Activated T-cell treated with anti-CD3 and anti-CD28 coated beads for 48 hours (primary cell): Measurements from ENCODE around the gene CHAT.

Experiments
- DNase-seq: peaks from one replicate; pipeline ENCODE4 v3.0.0-alpha.2; 2020; ENCODE audit warnings: low read depth

The CHAT gene

DNA sequence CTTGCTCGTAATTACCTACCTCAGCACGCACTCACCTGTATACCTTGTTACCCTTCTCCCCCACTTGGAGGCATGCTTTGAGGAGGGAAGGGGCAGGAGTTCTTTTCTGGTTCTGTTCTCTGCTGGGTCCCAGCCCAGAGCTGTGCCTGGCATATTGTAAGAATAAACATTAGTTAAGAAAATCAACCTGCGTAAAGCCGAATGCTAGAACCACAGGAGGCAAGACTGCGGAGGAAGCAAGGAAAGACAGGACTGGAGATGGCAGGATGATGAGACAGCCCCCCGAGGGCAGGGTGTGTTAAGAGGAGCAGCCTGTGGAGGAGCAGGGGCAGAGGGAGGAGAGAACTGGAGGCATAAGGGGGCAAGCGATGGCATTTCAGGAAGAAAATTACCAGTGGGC is 75.1 kb downstream of the CHAT start:
- DNase-seq, result no peak

- DNase-seq, result no peak
Measured at GRCh38 chr10:49689882-49690510, 76.2 kb downstream of the CHAT start.

GRCh38 chr10:49690698-49691356 is 77.0 kb downstream of the CHAT start:
- DNase-seq, result no peak

GRCh38 chr10:49691588-49691987 is 77.8 kb downstream of the CHAT start:
- DNase-seq, result no peak

DNA sequence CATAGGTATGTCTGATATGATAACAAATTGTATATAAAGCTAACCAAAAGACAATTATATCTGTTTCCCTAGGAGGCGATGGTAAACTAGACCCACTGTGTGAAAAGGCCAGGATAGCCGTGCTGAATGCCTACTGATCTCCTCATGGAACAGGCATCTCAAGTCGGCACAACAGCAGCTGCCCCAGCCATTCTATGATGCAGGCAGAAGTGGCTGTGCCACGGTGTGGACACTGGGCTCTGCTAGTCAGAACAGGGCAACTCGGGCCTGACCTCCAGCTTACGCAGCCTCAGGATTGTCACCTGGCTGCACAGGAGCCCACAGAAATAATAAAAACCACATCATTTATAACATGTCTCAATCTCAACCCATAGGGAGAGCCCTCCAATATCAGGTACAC is 80.6 kb downstream of the CHAT start:
- no peak for DNase-seq

DNA sequence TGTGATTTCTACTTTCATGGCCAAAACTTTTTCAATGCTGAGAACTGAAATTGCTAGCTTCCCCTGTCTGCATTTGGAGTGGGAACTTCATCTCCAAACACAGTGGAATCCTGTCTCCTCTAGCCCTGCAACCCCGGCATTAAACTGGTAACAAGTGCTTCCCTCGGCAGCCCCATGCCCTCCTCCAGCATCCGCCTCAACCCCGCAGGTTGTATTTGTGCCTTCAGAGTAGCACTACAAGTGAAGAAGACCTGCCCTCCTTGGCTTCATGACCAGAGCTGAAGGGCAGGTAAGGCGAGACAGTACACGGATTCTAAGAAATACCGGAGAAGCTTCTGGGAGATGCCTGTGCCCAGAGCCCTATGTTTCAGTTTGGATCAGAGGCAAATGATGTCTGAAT is 82.5 kb downstream of the CHAT start:
- DNase-seq, result no peak

DNA sequence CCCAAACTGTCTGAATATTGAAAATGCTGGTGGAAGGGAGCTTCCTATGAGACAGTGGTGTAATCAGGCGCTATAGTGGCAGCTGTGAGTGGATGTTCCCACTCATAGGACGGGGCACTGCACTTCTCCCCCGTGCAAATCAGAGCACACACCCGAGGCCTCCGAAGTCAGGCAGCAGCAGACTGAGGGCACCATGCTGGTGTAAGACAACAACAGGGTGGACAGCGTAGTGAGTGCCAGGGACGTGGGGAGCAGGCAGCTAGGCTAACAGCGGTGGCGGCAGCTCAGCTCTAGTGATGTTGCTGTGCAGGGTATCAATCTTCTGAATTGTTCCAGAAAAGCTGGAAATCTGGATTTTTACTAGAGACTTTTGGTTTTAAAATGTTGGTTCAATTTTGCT is 84.8 kb downstream of the CHAT start:
- DNase-seq, result no peak

- no peak for DNase-seq
Measured at GRCh38 chr10:49700211-49700610, 86.4 kb downstream of the CHAT start.

DNA sequence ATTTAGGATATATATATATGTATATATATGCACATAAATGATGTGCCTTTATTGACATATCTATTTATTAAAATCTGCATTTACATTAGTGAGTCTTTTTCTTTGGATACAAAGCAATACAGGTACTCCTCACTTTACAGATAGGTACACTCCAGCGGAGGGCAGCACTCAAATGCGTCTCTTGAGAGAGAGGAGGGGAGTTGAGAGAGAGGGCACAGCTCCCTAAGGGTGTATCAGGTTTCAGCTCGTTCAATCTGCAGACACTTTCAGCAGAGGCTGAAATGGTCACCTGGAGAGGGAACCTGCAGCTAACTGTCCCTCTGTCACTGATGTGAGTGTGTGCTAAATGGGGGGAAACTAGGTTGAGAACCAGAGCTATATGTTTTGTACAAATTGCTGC is 87.2 kb downstream of the CHAT start:
- DNase-seq, result no peak

- no peak for DNase-seq
Measured at GRCh38 chr10:49707585-49707984, 93.7 kb downstream of the CHAT start.

DNA sequence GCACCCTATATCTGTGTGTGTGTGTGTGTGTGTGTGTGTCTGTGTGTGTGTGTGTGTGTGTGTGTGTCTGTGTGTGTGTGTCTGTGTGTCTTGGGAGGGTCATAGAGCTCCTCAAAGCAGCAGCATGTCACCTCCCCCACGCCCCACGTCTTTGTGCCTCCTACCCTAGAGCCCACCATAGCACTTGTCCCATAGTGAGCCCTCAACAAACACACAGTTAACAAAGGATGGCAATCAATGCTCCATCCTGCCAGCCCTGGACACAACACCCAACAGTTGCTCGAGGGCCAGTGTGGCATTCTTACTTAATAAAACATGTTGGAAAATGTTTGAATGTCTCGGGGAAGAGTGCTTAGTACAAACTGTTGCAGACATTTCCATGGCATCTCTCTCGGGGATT is 96.1 kb downstream of the CHAT start:
- DNase-seq, result no peak

DNA sequence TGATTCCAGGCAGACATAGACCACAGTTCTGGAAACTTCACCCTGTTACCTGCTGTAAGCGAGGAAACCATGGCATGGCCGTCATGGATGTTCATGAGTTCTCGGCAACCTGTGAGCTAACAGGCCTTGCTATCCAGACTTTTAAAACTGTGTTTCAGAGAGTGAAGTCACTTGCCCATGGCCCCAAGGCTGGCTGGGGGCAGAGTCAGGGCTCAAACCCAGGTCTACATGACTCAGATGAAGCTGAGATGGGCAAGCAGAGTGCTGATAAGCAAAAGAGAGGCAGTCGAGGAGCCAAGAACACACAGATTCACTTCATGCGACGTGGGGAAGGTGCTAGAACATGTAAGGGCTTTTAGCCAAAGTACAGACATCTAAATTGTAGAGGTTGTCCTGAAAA is 97.1 kb downstream of the CHAT start:
- no peak for DNase-seq

GRCh38 chr10:49711481-49711880 is 97.6 kb downstream of the CHAT start:
- DNase-seq, result no peak

GRCh38 chr10:49713266-49713665 is 99.4 kb downstream of the CHAT start:
- DNase-seq, result no peak
